ENCODE results near the gene DEFB126. TPM values are rescaled to one million over a fixed set of nuclear protein-coding genes. Genes with fewer than 3 reads are reported as not detected.

The DEFB126 gene
- total RNA-seq, 4 donors from 2014 or later, result not detected

- WGBS, 2 donors, result 88 to 99% methylated on average over 5 of the region's 5 CpGs
- Histone ChIP-seq H3K27me3 (peaks cover 0 to 4% of the 10 kb centered on the region in 2 donors), H3K4me3 (no peak within 1 kb of the TSS), H3K27ac (no peak within 1 kb of the TSS), H3K9me3 (no peaks in the 10 kb centered on the region), H3K4me1 (no peaks in the 10 kb centered on the region), H3K36me3 (no peaks in the 10 kb centered on the region)
- DNase-seq (ENCODE audit: low spot score in 2 of 2), result no peak
- no peak for TF ChIP-seq POLR2A (IDR thresholded peaks at IDR 0.05)
- TF ChIP-seq EP300 (IDR thresholded peaks at IDR 0.05), result no peak
- TF ChIP-seq CTCF (IDR thresholded peaks at IDR 0.05), result no peak
Observed at GRCh38 chr20:157154-157553, 14.8 kb downstream of the DEFB126 start, which contains the start of gene DEFB127. TSS of gene DEFB127 (plus strand) at chr20:157454. CDS start at chr20:157545, 91 bp downstream.

DNA sequence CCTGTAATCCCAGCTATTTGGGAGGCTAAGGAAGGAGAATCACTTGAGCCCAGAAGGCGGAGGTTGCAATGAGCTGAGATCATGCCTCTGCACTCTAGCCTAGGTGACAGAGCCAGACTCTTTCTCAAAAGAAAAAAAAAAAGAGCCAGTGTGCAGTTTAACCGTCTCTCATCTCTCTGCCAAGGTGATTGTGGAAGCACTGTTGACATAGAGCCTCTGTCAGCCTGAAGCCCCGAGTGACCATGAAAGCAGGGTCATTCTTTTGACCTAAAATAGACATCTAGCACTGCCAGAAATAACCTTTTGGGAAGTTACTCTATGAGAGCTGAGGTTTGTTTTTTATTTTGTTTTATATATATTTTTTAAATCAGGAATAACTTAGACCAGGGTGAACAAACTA is 22.2 kb downstream of the DEFB126 start:
- Histone ChIP-seq H3K36me3 (no peaks in the 10 kb centered on the region), H3K4me1 (no peaks in the 10 kb centered on the region), H3K4me3 (no peak overlapping the region), H3K9me3 (no peaks in the 10 kb centered on the region), H3K27me3 (no peaks in the 10 kb centered on the region), H3K27ac (no peak overlapping the region)
- no peak for DNase-seq (ENCODE audit: low spot score in 2 of 2)
- 64 to 74% methylated on average over 3 of the region's 3 CpGs for WGBS, 2 donors
- TF ChIP-seq EP300 (IDR thresholded peaks at IDR 0.05), result no peak
- TF ChIP-seq POLR2A (IDR thresholded peaks at IDR 0.05), result no peak
- TF ChIP-seq CTCF (IDR thresholded peaks at IDR 0.05), result no peak

GRCh38 chr20:168876-169275 is 26.5 kb downstream of the DEFB126 start:
- Histone ChIP-seq H3K27ac (no peak overlapping the region), H3K9me3 (no peaks in the 10 kb centered on the region), H3K36me3 (no peaks in the 10 kb centered on the region), H3K4me1 (no peaks in the 10 kb centered on the region), H3K27me3 (no peaks in the 10 kb centered on the region), H3K4me3 (no peak overlapping the region)
- no peak for DNase-seq (ENCODE audit: low spot score in 2 of 2)
- WGBS, 2 donors, result 88 to 90% methylated on average over 2 of the region's 2 CpGs
- TF ChIP-seq EP300 (IDR thresholded peaks at IDR 0.05) (no peak), POLR2A (IDR thresholded peaks at IDR 0.05) (no peak)

DNA sequence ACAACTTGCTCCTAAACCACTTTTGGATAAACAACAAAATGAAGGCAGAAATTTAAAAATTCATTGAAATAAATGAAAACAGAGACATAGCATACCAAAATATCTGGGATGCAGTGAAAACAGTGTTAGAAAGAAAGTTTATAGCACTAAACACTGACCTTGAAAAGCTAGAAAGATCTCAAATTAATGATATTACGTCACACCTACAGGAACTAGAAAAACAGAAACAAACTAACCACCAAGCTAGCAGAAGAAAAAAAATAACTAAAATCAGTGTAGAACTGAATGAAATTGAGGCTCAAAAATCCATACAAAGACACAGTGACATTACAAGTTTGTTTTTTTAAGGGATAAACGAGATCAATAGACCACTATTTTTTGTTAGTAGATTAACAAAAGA is 41.9 kb downstream of the DEFB126 start:
- H3K4me3 ChIP-seq, result no peak overlapping the region
- no peaks in the 10 kb centered on the region for H3K36me3 ChIP-seq
- WGBS, 2 donors, result 49 to 53% methylated on average over 2 of the region's 2 CpGs
- no peak for TF ChIP-seq EP300 (IDR thresholded peaks at IDR 0.05)
- no peak for TF ChIP-seq POLR2A (IDR thresholded peaks at IDR 0.05)
- no peak for TF ChIP-seq CTCF (IDR thresholded peaks at IDR 0.05)
- H3K27ac ChIP-seq, result no peak overlapping the region
- no peak for DNase-seq (ENCODE audit: low spot score in 2 of 2)
- H3K27me3 ChIP-seq, result no peaks in the 10 kb centered on the region
- peaks cover 0 to 3% (median 0%) of the 10 kb centered on the region in 4 donors for H3K9me3 ChIP-seq
- H3K4me1 ChIP-seq, result no peaks in the 10 kb centered on the region

DNA sequence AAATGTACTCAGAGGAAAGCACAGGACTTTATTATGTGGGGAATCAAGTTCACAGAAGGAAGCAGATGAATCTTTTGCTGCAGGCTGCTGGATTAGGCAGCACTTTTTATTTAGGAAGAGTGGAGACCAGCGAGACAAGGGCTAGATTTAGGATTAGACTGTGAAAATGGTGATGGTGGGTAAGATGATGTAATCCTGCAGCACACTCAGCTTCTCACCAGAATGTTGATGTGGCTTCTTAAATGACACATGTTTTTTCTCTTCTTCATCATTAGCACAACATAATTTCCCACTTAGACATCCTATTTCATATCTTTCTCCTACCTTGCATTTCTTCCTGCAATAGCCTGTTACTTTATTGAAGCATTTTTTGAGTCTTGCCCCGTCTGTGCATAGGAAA is 45.3 kb downstream of the DEFB126 start:
- no peak for DNase-seq (ENCODE audit: low spot score in 2 of 2)
- Histone ChIP-seq H3K27me3 (no peaks in the 10 kb centered on the region), H3K4me1 (no peaks in the 10 kb centered on the region), H3K9me3 (peaks cover 0 to 10% (median 0%) of the 10 kb centered on the region in 4 donors), H3K27ac (no peak overlapping the region), H3K4me3 (no peak overlapping the region), H3K36me3 (no peaks in the 10 kb centered on the region)
- 68 to 70% methylated on average over 2 of the region's 2 CpGs for WGBS, 2 donors
- TF ChIP-seq CTCF (IDR thresholded peaks at IDR 0.05), result no peak
- TF ChIP-seq POLR2A (IDR thresholded peaks at IDR 0.05), result no peak
- TF ChIP-seq EP300 (IDR thresholded peaks at IDR 0.05), result no peak

DNA sequence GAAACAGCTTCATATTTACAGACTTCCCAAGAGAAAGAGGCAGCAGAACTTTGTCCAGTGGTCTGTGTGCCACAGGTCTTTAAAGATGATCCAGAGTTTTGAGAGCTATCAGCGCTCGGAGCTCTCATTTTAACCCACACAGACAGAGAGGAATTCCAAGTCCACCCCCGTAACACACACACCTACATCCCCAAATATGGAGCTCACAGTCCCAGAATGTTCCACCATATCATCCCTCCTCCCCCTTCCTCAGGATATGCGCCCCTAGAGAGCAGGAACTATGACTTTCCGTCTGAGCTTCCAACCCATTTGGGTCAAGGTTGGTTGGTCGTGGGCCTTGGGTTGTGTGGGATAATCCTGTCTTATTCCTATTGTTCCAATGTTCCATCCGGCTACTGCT is 47.2 kb downstream of the DEFB126 start, which contains the start of gene DEFB128:
Gene DEFB128, minus strand, starts transcription at position 101 of the 400 bp plus-strand sequence. Its CDS starts 88 bp downstream, at position 13.
- no peaks in the 10 kb centered on the region for H3K27me3 ChIP-seq
- H3K4me3 ChIP-seq, result no peak within 1 kb of the TSS
- DNase-seq (ENCODE audit: low spot score in 2 of 2), result no peak
- peaks cover 0 to 8% (median 0%) of the 10 kb centered on the region in 4 donors for H3K9me3 ChIP-seq
- no peaks in the 10 kb centered on the region for H3K4me1 ChIP-seq
- 56 to 58% methylated on average over 7 of the region's 7 CpGs for WGBS, 2 donors
- H3K36me3 ChIP-seq, result no peaks in the 10 kb centered on the region
- H3K27ac ChIP-seq, result no peak within 1 kb of the TSS
- TF ChIP-seq EP300 (IDR thresholded peaks at IDR 0.05) (no peak), POLR2A (IDR thresholded peaks at IDR 0.05) (no peak), CTCF (IDR thresholded peaks at IDR 0.05) (no peak)
